Measurements from ENCODE around the gene CFAP97D2. TPM values are rescaled to one million over a fixed set of nuclear protein-coding genes. Genes with fewer than 3 reads are reported as not detected.
"Not testable (repeated sequence)": the region's sequence is repeated elsewhere in the genome, so short reads cannot be mapped to it uniquely, and the experiment has no call there.

The CFAP97D2 gene
- total RNA-seq, 2 experiments from 2014 or later, result not detected

- no peak for DNase-seq
- peak overlapping the region; percentile 94 for H3K27ac Mint-ChIP-seq
- peaks cover 4% of the 10 kb centered on the region for H3K9me3 Mint-ChIP-seq
- peaks cover 74% of the 10 kb centered on the region for H3K4me1 Mint-ChIP-seq
- H3K27me3 Mint-ChIP-seq, result no peaks in the 10 kb centered on the region
- no peak overlapping the region for H3K4me3 Mint-ChIP-seq
- H3K36me3 Mint-ChIP-seq, result peaks cover 4% of the 10 kb centered on the region
These were observed 29.0 kb upstream of the CFAP97D2 start for GRCh38 chr13:114149774-114150740.

- peaks cover 4% of the 10 kb centered on the region for H3K36me3 Mint-ChIP-seq
- H3K9me3 Mint-ChIP-seq, result peaks cover 4% of the 10 kb centered on the region
- peaks cover 65% of the 10 kb centered on the region for H3K4me1 Mint-ChIP-seq
- no peak for DNase-seq
- H3K27me3 Mint-ChIP-seq, result no peaks in the 10 kb centered on the region
- peak overlapping the region; percentile 81 for H3K27ac Mint-ChIP-seq
- H3K4me3 Mint-ChIP-seq, result peak overlapping the region; percentile 49
These were observed 28.0 kb upstream of the CFAP97D2 start for GRCh38 chr13:114151031-114151430.

- Mint-ChIP-seq H3K4me3 (peak overlapping the region; percentile 49), H3K9me3 (peaks cover 4% of the 10 kb centered on the region), H3K4me1 (peaks cover 62% of the 10 kb centered on the region), H3K27me3 (no peaks in the 10 kb centered on the region), H3K36me3 (peaks cover 4% of the 10 kb centered on the region), H3K27ac (peak overlapping the region; percentile 81)
- peak; percentile 63 for DNase-seq
These were observed 27.3 kb upstream of the CFAP97D2 start for GRCh38 chr13:114151565-114152284.

- DNase-seq, result no peak
- Mint-ChIP-seq H3K4me3 (no peak overlapping the region), H3K4me1 (peaks cover 59% of the 10 kb centered on the region), H3K27me3 (no peaks in the 10 kb centered on the region), H3K27ac (peak overlapping the region; percentile 39), H3K36me3 (peaks cover 4% of the 10 kb centered on the region), H3K9me3 (peaks cover 4% of the 10 kb centered on the region)
These were observed 26.8 kb upstream of the CFAP97D2 start for GRCh38 chr13:114152285-114152645.

- Mint-ChIP-seq H3K4me1 (peaks cover 60% of the 10 kb centered on the region), H3K27ac (no peak overlapping the region), H3K4me3 (no peak overlapping the region), H3K9me3 (peaks cover 4% of the 10 kb centered on the region), H3K27me3 (no peaks in the 10 kb centered on the region), H3K36me3 (peaks cover 4% of the 10 kb centered on the region)
- DNase-seq, result no peak
These were observed 26.2 kb upstream of the CFAP97D2 start for GRCh38 chr13:114152831-114153371.

GRCh38 chr13:114153485-114154080 lies 25.5 kb upstream of the CFAP97D2 start:
- H3K36me3 Mint-ChIP-seq, result peaks cover 4% of the 10 kb centered on the region
- H3K4me3 Mint-ChIP-seq, result peak overlapping the region; percentile 20
- peaks cover 53% of the 10 kb centered on the region for H3K4me1 Mint-ChIP-seq
- DNase-seq, result no peak
- H3K27ac Mint-ChIP-seq, result peak overlapping the region; percentile 75
- H3K27me3 Mint-ChIP-seq, result no peaks in the 10 kb centered on the region
- H3K9me3 Mint-ChIP-seq, result peaks cover 4% of the 10 kb centered on the region

GRCh38 chr13:114154476-114154875 lies 24.6 kb upstream of the CFAP97D2 start:
- Mint-ChIP-seq H3K4me3 (peak overlapping the region; percentile 20), H3K4me1 (peaks cover 45% of the 10 kb centered on the region), H3K36me3 (peaks cover 4% of the 10 kb centered on the region), H3K27ac (peak overlapping the region; percentile 75), H3K9me3 (peaks cover 11% of the 10 kb centered on the region), H3K27me3 (no peaks in the 10 kb centered on the region)
- DNase-seq, result no peak

- no peak overlapping the region for H3K27ac Mint-ChIP-seq
- H3K9me3 Mint-ChIP-seq, result peaks cover 14% of the 10 kb centered on the region
- no peak overlapping the region for H3K4me3 Mint-ChIP-seq
- peaks cover 4% of the 10 kb centered on the region for H3K36me3 Mint-ChIP-seq
- H3K27me3 Mint-ChIP-seq, result no peaks in the 10 kb centered on the region
- peaks cover 44% of the 10 kb centered on the region for H3K4me1 Mint-ChIP-seq
- no peak for DNase-seq
These were observed 23.7 kb upstream of the CFAP97D2 start for GRCh38 chr13:114155320-114155719.

- H3K4me1 Mint-ChIP-seq, result peaks cover 44% of the 10 kb centered on the region
- no peaks in the 10 kb centered on the region for H3K27me3 Mint-ChIP-seq
- DNase-seq, result no peak
- H3K4me3 Mint-ChIP-seq, result peak overlapping the region; percentile 19
- H3K9me3 Mint-ChIP-seq, result peaks cover 17% of the 10 kb centered on the region
- H3K36me3 Mint-ChIP-seq, result peaks cover 6% of the 10 kb centered on the region
- peak overlapping the region; percentile 76 for H3K27ac Mint-ChIP-seq
These were observed 22.9 kb upstream of the CFAP97D2 start for GRCh38 chr13:114155926-114156883.

GRCh38 chr13:114157869-114158495 lies 21.1 kb upstream of the CFAP97D2 start:
- Mint-ChIP-seq H3K27ac (no peak overlapping the region), H3K4me3 (no peak overlapping the region), H3K4me1 (peaks cover 46% of the 10 kb centered on the region), H3K9me3 (peaks cover 17% of the 10 kb centered on the region), H3K36me3 (peaks cover 6% of the 10 kb centered on the region), H3K27me3 (no peaks in the 10 kb centered on the region)
- DNase-seq, result no peak

GRCh38 chr13:114158869-114159666 lies 20.0 kb upstream of the CFAP97D2 start:
- H3K36me3 Mint-ChIP-seq, H3K4me3 Mint-ChIP-seq, DNase-seq, H3K27ac Mint-ChIP-seq, H3K27me3 Mint-ChIP-seq: not testable (repeated sequence)
- Mint-ChIP-seq H3K4me1 (peaks cover 42% of the 10 kb centered on the region), H3K9me3 (peaks cover 13% of the 10 kb centered on the region)

GRCh38 chr13:114161028-114161556 lies 18.0 kb upstream of the CFAP97D2 start:
- Mint-ChIP-seq H3K9me3 (peaks cover 13% of the 10 kb centered on the region), H3K36me3 (peaks cover 2% of the 10 kb centered on the region), H3K27me3 (no peaks in the 10 kb centered on the region), H3K4me1 (peaks cover 45% of the 10 kb centered on the region), H3K27ac (no peak overlapping the region), H3K4me3 (no peak overlapping the region)
- no peak for DNase-seq
